ENCODE results near the gene KDM5B. TPM values are rescaled to one million over a fixed set of nuclear protein-coding genes. Genes with fewer than 3 reads are reported as not detected.

The KDM5B gene
- polyA plus RNA-seq, 1 donor from 2014 or later: 88.4 TPM

DNA sequence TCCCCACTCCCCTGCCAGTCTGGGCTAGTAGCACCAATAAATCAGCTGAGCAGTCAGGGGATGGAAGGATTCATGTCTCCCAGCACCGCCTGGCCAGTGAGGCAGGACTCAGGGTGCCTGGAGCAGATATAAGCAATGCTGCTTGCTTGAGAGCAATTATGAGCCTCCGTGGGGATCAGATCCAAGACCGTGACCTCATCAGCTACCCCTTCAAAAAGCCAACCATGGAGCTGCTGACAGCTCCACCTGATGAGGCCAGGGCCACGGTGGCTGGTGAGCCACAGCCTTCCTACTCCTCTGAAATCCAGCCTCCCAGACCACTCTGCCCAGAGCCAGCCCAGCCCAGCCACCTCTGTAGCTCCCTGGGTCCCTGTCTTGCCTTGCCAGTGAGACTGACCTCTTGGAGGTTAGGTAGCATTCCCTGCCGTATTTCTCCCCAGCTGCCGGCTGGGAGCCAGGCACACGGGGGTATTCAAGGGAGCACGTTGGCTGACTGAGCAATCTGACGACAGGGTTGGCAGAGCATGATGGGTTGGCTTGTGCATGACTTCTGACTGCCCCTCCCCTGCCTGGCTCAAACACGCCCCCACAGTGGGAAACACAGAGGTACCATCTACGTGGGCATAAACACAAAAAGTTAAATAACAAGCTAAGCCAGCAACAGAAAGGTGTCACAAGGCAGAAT is 126.3 kb downstream of the KDM5B start:
- Histone ChIP-seq H3K27ac (ENCODE audit: low read length) (no peak overlapping the region), H3K36me3 (ENCODE audit: insufficient read depth, low read length) (no peaks in the 10 kb centered on the region)

GRCh38 chr1:202680586-202681352 is 127.5 kb downstream of the KDM5B start:
- Histone ChIP-seq H3K27me3 (ENCODE audit: insufficient read depth, low read depth, low read length) (no peaks in the 10 kb centered on the region), H3K4me2 (ENCODE audit: low read length) (no peak overlapping the region), H3K36me3 (ENCODE audit: insufficient read depth, low read length) (no peaks in the 10 kb centered on the region), H3K9me2 (ENCODE audit: insufficient read depth, low read length) (no peaks in the 10 kb centered on the region), H3K9me3 (ENCODE audit: low read length) (no peaks in the 10 kb centered on the region), H2AFZ (ENCODE audit: low read depth, low read length) (no peak overlapping the region), H3K9ac (ENCODE audit: low read length) (no peak overlapping the region), H3K79me2 (replicated peaks; ENCODE audit: insufficient read depth, low read length) (no peaks in the 10 kb centered on the region), H3K27ac (ENCODE audit: low read length) (no peak overlapping the region), H3F3A (ENCODE audit: insufficient read depth, low read length, poor library complexity, severe bottlenecking) (no peaks in the 10 kb centered on the region), H3K4me3 (ENCODE audit: low read length) (no peak overlapping the region), H4K20me1 (ENCODE audit: insufficient read depth) (no peaks in the 10 kb centered on the region)
- no peak for TF ChIP-seq CTCF (IDR thresholded peaks at IDR 0.05; ENCODE audit: poor library complexity, severe bottlenecking)
- no peak for TF ChIP-seq SMC3 (conservative IDR thresholded peaks at IDR 0.05; ENCODE audit: poor library complexity)
- TF ChIP-seq, protein P1, sequence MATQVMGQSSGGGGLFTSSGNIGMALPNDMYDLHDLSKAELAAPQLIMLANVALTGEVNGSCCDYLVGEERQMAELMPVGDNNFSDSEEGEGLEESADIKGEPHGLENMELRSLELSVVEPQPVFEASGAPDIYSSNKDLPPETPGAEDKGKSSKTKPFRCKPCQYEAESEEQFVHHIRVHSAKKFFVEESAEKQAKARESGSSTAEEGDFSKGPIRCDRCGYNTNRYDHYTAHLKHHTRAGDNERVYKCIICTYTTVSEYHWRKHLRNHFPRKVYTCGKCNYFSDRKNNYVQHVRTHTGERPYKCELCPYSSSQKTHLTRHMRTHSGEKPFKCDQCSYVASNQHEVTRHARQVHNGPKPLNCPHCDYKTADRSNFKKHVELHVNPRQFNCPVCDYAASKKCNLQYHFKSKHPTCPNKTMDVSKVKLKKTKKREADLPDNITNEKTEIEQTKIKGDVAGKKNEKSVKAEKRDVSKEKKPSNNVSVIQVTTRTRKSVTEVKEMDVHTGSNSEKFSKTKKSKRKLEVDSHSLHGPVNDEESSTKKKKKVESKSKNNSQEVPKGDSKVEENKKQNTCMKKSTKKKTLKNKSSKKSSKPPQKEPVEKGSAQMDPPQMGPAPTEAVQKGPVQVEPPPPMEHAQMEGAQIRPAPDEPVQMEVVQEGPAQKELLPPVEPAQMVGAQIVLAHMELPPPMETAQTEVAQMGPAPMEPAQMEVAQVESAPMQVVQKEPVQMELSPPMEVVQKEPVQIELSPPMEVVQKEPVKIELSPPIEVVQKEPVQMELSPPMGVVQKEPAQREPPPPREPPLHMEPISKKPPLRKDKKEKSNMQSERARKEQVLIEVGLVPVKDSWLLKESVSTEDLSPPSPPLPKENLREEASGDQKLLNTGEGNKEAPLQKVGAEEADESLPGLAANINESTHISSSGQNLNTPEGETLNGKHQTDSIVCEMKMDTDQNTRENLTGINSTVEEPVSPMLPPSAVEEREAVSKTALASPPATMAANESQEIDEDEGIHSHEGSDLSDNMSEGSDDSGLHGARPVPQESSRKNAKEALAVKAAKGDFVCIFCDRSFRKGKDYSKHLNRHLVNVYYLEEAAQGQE (IDR thresholded peaks at IDR 0.05; ENCODE audit: borderline replicate concordance): no peak

More for the DNA sequence above, 126.3 kb downstream of the KDM5B start:
- H2AFZ ChIP-seq (ENCODE audit: low read depth, low read length): no peak overlapping the region
- H3K79me2 ChIP-seq (replicated peaks; ENCODE audit: insufficient read depth, low read length): no peaks in the 10 kb centered on the region
- no peak overlapping the region for H3K4me2 ChIP-seq (ENCODE audit: low read length)
- H3F3A ChIP-seq (ENCODE audit: insufficient read depth, low read length, poor library complexity, severe bottlenecking): no peaks in the 10 kb centered on the region
- no peaks in the 10 kb centered on the region for H3K27me3 ChIP-seq (ENCODE audit: insufficient read depth, low read depth, low read length)
- H3K9ac ChIP-seq (ENCODE audit: low read length): no peak overlapping the region
- no peaks in the 10 kb centered on the region for H3K9me2 ChIP-seq (ENCODE audit: insufficient read depth, low read length)
- H3K4me3 ChIP-seq (ENCODE audit: low read length): no peak overlapping the region
- no peak for TF ChIP-seq EZH2 (IDR thresholded peaks at IDR 0.05; ENCODE audit: borderline replicate concordance, insufficient read depth, low read length, poor library complexity, severe bottlenecking)
- TF ChIP-seq POLR2AphosphoS5 (IDR thresholded peaks at IDR 0.05): no peak
- TF ChIP-seq, protein P1 (IDR thresholded peaks at IDR 0.05; ENCODE audit: borderline replicate concordance): no peak
- no peak for TF ChIP-seq MXI1 (conservative IDR thresholded peaks at IDR 0.05; ENCODE audit: poor library complexity, severe bottlenecking)
- no peak for TF ChIP-seq CTCF (IDR thresholded peaks at IDR 0.05; ENCODE audit: poor library complexity, severe bottlenecking)
- TF ChIP-seq EP300 (conservative IDR thresholded peaks at IDR 0.05; ENCODE audit: poor library complexity, severe bottlenecking): no peak
- no peak for TF ChIP-seq TAF1 (IDR thresholded peaks at IDR 0.05; ENCODE audit: low read depth)
- TF ChIP-seq RAD21 (conservative IDR thresholded peaks at IDR 0.05): no peak
- TF ChIP-seq SMC3 (conservative IDR thresholded peaks at IDR 0.05; ENCODE audit: poor library complexity): no peak
- no peaks in the 10 kb centered on the region for H3K9me3 ChIP-seq (ENCODE audit: low read length)
- no peaks in the 10 kb centered on the region for H4K20me1 ChIP-seq (ENCODE audit: insufficient read depth)

All from neural cell (in vitro differentiated cells).